GM23338 (cell line): ENCODE measurements around the gene BSCL2. TPM values are rescaled to one million over a fixed set of nuclear protein-coding genes. Genes with fewer than 3 reads are reported as not detected.

Source experiments
- ATAC-seq: fragments of 200-7000 bp; cut with Tn5 transposase; 3 replicates; pipeline ENCODE4 v1.9.1; 2020
- DNase-seq: peaks from one replicate; pipeline ENCODE4 v3.0.0-alpha.2; 2015; ENCODE audit warnings: low spot score
- H2AFZ ChIP-seq: fragments of 200-600 bp; sonication (generic); 2 replicates; pipeline ENCODE4 v1.8.0; 2016; ENCODE audit warnings: antibody characterized with exemption, mild to moderate bottlenecking, moderate library complexity
- H3F3A ChIP-seq: fragments of 200-600 bp; sonication (generic); replicated peaks from 2 replicates; pipeline ENCODE4 v1.8.0; 2017; ENCODE audit warnings: antibody characterized with exemption, mixed run types, low read depth
- H3K27ac ChIP-seq: fragments of 200-600 bp; sonication (generic); 2 replicates; pipeline ENCODE4 v1.6.1; 2016; ENCODE audit warnings: low read depth
- H3K27me3 ChIP-seq: fragments of 200-600 bp; sonication (generic); 2 replicates; pipeline ENCODE4 v1.8.0; 2016; ENCODE audit warnings: mild to moderate bottlenecking, mixed run types, moderate library complexity; ENCODE audit not compliant: insufficient read depth
- H3K36me3 ChIP-seq: fragments of 200-600 bp; sonication (generic); 2 replicates; pipeline ENCODE4 v1.8.0; 2016; ENCODE audit warnings: mild to moderate bottlenecking; ENCODE audit not compliant: insufficient read depth
- H3K4me1 ChIP-seq: fragments of 200-600 bp; sonication (generic); 2 replicates; pipeline ENCODE4 v1.8.0; 2016; ENCODE audit warnings: mild to moderate bottlenecking, moderate library complexity; ENCODE audit not compliant: insufficient read depth
- H3K4me2 ChIP-seq: fragments of 200-600 bp; sonication (generic); 2 replicates; pipeline ENCODE4 v1.7.1; 2017; ENCODE audit warnings: mixed run types
- H3K4me3 ChIP-seq: fragments of 200-600 bp; sonication (generic); 2 replicates; pipeline ENCODE4 v1.6.1; 2016; ENCODE audit warnings: mixed run types
- H3K79me2 ChIP-seq: fragments of 200-600 bp; sonication (generic); replicated peaks from 2 replicates; pipeline ENCODE4 v1.8.0; 2017; ENCODE audit warnings: mild to moderate bottlenecking; ENCODE audit not compliant: insufficient read depth
- H3K9me2 ChIP-seq: fragments of 200-600 bp; sonication (generic); 2 replicates; pipeline ENCODE4 v1.8.0; 2017; ENCODE audit not compliant: insufficient read depth
- H4K20me1 ChIP-seq: fragments of 200-600 bp; sonication (generic); replicated peaks from 2 replicates; pipeline ENCODE4 v1.8.0; 2017; ENCODE audit warnings: mild to moderate bottlenecking; ENCODE audit not compliant: insufficient read depth
- H3K27ac Mint-ChIP-seq: 2 replicates; pipeline ENCODE4 v1.8.0; 2020; ENCODE audit warnings: inconsistent platforms, mild to moderate bottlenecking, moderate library complexity, mixed read lengths
- H3K27me3 Mint-ChIP-seq: 3 replicates; pipeline ENCODE4 v1.8.0; 2022; ENCODE audit warnings: low read depth, mild to moderate bottlenecking, moderate library complexity, mixed read lengths, inconsistent platforms; ENCODE audit not compliant: insufficient read depth, poor library complexity
- H3K36me3 Mint-ChIP-seq: 3 replicates; pipeline ENCODE4 v1.8.0; 2021; ENCODE audit warnings: low read depth, mild to moderate bottlenecking, inconsistent platforms, moderate library complexity, mixed read lengths
- H3K4me1 Mint-ChIP-seq: 3 replicates; pipeline ENCODE4 v1.8.0; 2020; ENCODE audit warnings: mild to moderate bottlenecking, inconsistent platforms, mixed read lengths
- H3K4me3 Mint-ChIP-seq: 3 replicates; pipeline ENCODE4 v1.8.0; 2021; ENCODE audit warnings: moderate library complexity, mild to moderate bottlenecking, inconsistent platforms, mixed read lengths
- H3K9me3 Mint-ChIP-seq: 3 replicates; pipeline ENCODE4 v1.8.0; 2020; ENCODE audit warnings: moderate library complexity, mild to moderate bottlenecking, inconsistent platforms, mixed read lengths
- CREB1 ChIP-seq: fragments of 250-450 bp; sonication (Bioruptor Pico); IDR thresholded peaks from 2 replicates; pipeline ENCODE4 v1.5.0; 2020; ENCODE audit warnings: low read depth, mild to moderate bottlenecking, moderate library complexity
- EZH2 ChIP-seq: fragments of 200-600 bp; sonication (generic); IDR thresholded peaks from one replicate; pipeline ENCODE4 v1.8.0; 2017; ENCODE audit warnings: antibody characterized with exemption, mild to moderate bottlenecking, low read depth; ENCODE audit not compliant: unreplicated experiment
- EZH2phosphoT487 ChIP-seq: fragments of 200-600 bp; sonication (generic); IDR thresholded peaks from one replicate; pipeline ENCODE4 v1.8.1; 2018; ENCODE audit warnings: antibody characterized with exemption; ENCODE audit not compliant: unreplicated experiment
- JUNB ChIP-seq: IDR thresholded peaks from one replicate; pipeline ENCODE4 v1.6.1; 2016; ENCODE audit warnings: antibody characterized with exemption; ENCODE audit not compliant: unreplicated experiment
- NANOG ChIP-seq: IDR thresholded peaks from 2 replicates; pipeline ENCODE4 v1.6.1; 2016; ENCODE audit warnings: antibody characterized with exemption, borderline replicate concordance
- POLR2AphosphoS5 ChIP-seq: IDR thresholded peaks from 2 replicates; pipeline ENCODE4 v1.6.1; 2016; ENCODE audit warnings: antibody characterized with exemption, low read depth
- STAT1 ChIP-seq: IDR thresholded peaks from one replicate; pipeline ENCODE4 v1.6.1; 2016; ENCODE audit warnings: antibody characterized with exemption; ENCODE audit not compliant: unreplicated experiment
- ZNF114 ChIP-seq: fragments of 250-450 bp; sonication (Bioruptor Pico); IDR thresholded peaks from 2 replicates; pipeline ENCODE4 v1.5.0; 2020; ENCODE audit warnings: mild to moderate bottlenecking, moderate library complexity
- ZNF331 ChIP-seq: fragments of 250-450 bp; sonication (Bioruptor Pico); IDR thresholded peaks from 2 replicates; pipeline ENCODE4 v1.5.0; 2020; ENCODE audit warnings: low read depth, mild to moderate bottlenecking, moderate library complexity
- polyA plus RNA-seq: library from polyadenylated mRNA; unstranded; fragments of >200 nt; fragmentation: Nextera tagmentation; extraction: Ambion mirVana; gene quantifications from 2 replicates; pipeline ENCODE4 v1.2.1, GENCODE V29; 2016
- total RNA-seq: library from RNA; depleted of rRNA; stranded (reverse); fragments of >200 nt; shearing (Covaris generic); gene quantifications from 2 replicates; pipeline ENCODE4 v1.2.3, GENCODE V29; 2014
- TF ChIP-seq, protein P1 (sequence below): IDR thresholded peaks from 2 replicates; pipeline ENCODE4 v1.6.1; 2016; ENCODE audit warnings: antibody characterized with exemption
- TF ChIP-seq, protein P2 (sequence below), 2 experiments: fragments of 200-600 bp in 1 of 2; sonication (generic) in 1 of 2; conservative IDR thresholded peaks; 2 replicates each; pipeline versions ENCODE4 v1.5.1 to v1.6.1; 2016 to 2017; ENCODE audit warnings: antibody characterized with exemption in 2 of 2, low read depth in 2 of 2, mild to moderate bottlenecking in 2 of 2, moderate library complexity in 1 of 2
- TF ChIP-seq, protein P3 (sequence below): IDR thresholded peaks from one replicate; pipeline ENCODE4 v1.6.1; 2018; ENCODE audit warnings: antibody characterized with exemption; ENCODE audit not compliant: unreplicated experiment

BSCL2 gene
- total and polyA plus RNA-seq, 2 experiments from 2014 or later = 60.2 to 81.7 TPM

DNA sequence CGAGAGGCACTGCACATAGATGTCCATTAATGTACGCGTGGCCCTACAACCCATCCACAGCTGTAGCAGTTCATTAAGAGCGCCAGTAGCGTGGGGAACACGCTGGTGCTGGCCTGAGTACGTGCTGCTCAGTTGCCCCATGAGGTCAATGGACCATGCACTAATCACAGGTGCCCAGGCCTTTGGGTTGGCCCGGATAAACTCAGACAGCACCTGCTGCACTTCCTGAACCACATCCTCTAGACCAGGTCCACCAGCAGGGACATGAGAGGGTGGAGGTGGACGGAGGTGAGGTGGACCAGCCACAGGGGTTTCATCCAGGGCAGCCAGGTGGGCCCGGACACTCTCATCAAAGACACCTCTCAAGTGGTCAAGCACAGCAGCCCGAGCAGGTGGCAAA is 57.7 kb downstream of the BSCL2 start (continued):
- no peak for TF ChIP-seq POLR2AphosphoS5
- TF ChIP-seq JUNB = no peak
- TF ChIP-seq EZH2phosphoT487 = no peak
- no peak for TF ChIP-seq CREB1 (CRISPR knock-in tag)
- TF ChIP-seq, protein P1, sequence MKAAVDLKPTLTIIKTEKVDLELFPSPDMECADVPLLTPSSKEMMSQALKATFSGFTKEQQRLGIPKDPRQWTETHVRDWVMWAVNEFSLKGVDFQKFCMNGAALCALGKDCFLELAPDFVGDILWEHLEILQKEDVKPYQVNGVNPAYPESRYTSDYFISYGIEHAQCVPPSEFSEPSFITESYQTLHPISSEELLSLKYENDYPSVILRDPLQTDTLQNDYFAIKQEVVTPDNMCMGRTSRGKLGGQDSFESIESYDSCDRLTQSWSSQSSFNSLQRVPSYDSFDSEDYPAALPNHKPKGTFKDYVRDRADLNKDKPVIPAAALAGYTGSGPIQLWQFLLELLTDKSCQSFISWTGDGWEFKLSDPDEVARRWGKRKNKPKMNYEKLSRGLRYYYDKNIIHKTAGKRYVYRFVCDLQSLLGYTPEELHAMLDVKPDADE = no peak
- TF ChIP-seq, protein P2, sequence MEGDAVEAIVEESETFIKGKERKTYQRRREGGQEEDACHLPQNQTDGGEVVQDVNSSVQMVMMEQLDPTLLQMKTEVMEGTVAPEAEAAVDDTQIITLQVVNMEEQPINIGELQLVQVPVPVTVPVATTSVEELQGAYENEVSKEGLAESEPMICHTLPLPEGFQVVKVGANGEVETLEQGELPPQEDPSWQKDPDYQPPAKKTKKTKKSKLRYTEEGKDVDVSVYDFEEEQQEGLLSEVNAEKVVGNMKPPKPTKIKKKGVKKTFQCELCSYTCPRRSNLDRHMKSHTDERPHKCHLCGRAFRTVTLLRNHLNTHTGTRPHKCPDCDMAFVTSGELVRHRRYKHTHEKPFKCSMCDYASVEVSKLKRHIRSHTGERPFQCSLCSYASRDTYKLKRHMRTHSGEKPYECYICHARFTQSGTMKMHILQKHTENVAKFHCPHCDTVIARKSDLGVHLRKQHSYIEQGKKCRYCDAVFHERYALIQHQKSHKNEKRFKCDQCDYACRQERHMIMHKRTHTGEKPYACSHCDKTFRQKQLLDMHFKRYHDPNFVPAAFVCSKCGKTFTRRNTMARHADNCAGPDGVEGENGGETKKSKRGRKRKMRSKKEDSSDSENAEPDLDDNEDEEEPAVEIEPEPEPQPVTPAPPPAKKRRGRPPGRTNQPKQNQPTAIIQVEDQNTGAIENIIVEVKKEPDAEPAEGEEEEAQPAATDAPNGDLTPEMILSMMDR (conservative IDR thresholded peaks at IDR 0.05; ENCODE audit: low read depth in 2 of 2) = no peak
- TF ChIP-seq ZNF331 (CRISPR knock-in tag) = no peak

DNA sequence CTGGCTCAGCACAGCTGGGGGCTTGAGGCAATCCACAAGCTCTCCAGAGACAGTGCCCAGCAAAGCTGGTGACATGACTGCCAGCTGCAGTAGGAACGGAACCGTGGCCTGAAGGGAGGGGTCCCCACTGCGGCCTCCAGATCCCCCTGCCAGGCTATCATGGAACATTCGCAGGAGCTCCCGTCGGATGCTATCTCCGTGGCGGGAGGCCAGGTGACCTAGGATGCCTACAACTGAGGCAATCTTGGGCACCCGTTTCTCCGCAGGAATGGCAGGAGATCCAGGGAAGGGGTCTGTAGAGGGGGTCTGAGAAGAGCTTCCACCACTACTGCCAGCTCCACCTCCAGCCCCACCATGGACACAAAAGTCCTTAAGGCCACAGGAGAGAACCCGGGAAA is 58.3 kb downstream of the BSCL2 start:
- H3K36me3 ChIP-seq = peaks cover 10% of the 10 kb centered on the region; the same call in 1 of the 2 replicates
- Mint-ChIP-seq H3K36me3 (peaks cover 31% of the 10 kb centered on the region), H3K27me3 (peaks cover 16% of the 10 kb centered on the region), H3K9me3 (peaks cover 2% of the 10 kb centered on the region; the same call in 1 of the 3 replicates), H3K4me1 (peaks cover 21% of the 10 kb centered on the region), H3K27ac (no peak overlapping the region), H3K4me3 (no peak overlapping the region; the same call in 2 of the 3 replicates)
- TF ChIP-seq NANOG (no peak), EZH2phosphoT487 (no peak), ZNF331 (CRISPR knock-in tag) (no peak), ZNF114 (CRISPR knock-in tag) (no peak), POLR2AphosphoS5 (no peak), STAT1 (no peak), EZH2 (no peak)
- TF ChIP-seq, protein P3, sequence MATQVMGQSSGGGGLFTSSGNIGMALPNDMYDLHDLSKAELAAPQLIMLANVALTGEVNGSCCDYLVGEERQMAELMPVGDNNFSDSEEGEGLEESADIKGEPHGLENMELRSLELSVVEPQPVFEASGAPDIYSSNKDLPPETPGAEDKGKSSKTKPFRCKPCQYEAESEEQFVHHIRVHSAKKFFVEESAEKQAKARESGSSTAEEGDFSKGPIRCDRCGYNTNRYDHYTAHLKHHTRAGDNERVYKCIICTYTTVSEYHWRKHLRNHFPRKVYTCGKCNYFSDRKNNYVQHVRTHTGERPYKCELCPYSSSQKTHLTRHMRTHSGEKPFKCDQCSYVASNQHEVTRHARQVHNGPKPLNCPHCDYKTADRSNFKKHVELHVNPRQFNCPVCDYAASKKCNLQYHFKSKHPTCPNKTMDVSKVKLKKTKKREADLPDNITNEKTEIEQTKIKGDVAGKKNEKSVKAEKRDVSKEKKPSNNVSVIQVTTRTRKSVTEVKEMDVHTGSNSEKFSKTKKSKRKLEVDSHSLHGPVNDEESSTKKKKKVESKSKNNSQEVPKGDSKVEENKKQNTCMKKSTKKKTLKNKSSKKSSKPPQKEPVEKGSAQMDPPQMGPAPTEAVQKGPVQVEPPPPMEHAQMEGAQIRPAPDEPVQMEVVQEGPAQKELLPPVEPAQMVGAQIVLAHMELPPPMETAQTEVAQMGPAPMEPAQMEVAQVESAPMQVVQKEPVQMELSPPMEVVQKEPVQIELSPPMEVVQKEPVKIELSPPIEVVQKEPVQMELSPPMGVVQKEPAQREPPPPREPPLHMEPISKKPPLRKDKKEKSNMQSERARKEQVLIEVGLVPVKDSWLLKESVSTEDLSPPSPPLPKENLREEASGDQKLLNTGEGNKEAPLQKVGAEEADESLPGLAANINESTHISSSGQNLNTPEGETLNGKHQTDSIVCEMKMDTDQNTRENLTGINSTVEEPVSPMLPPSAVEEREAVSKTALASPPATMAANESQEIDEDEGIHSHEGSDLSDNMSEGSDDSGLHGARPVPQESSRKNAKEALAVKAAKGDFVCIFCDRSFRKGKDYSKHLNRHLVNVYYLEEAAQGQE = no peak
- TF ChIP-seq, protein P2 (conservative IDR thresholded peaks at IDR 0.05; ENCODE audit: low read depth in 2 of 2) = no peak
- no peak for ATAC-seq
- no peaks in the 10 kb centered on the region for H3K9me2 ChIP-seq
- peaks cover 10% of the 10 kb centered on the region for H4K20me1 ChIP-seq
- H3K4me2 ChIP-seq = no peak overlapping the region
- no peaks in the 10 kb centered on the region for H3K27me3 ChIP-seq
- H3K79me2 ChIP-seq = peaks cover 46% of the 10 kb centered on the region
- peaks cover 9% of the 10 kb centered on the region; the same call in 1 of the 2 replicates for H3K4me1 ChIP-seq
- DNase-seq = no peak
- H2AFZ ChIP-seq = no peak overlapping the region
- no peak overlapping the region for H3K27ac ChIP-seq
- H3K4me3 ChIP-seq = no peak overlapping the region
- H3F3A ChIP-seq = peaks cover 18% of the 10 kb centered on the region; the same call in 1 of the 2 replicates
